ENCODE results near the gene APBB2.

Gene APBB2

GRCh38 chr4:41184009-41184408, 30.3 kb downstream of the APBB2 start:
- Histone ChIP-seq H3K27me3 (ENCODE audit: control insufficient read depth, insufficient read depth, low read length) (no peaks in the 10 kb centered on the region), H3K9ac (ENCODE audit: low read depth, low read length) (no peak overlapping the region), H3K4me1 (ENCODE audit: control insufficient read depth, insufficient read depth, low read length) (peaks cover 11% of the 10 kb centered on the region), H3K36me3 (ENCODE audit: control insufficient read depth, insufficient read depth, low read length) (no peaks in the 10 kb centered on the region), H3K4me3 (ENCODE audit: low read depth, low read length) (no peak overlapping the region), H3K9me3 (ENCODE audit: control insufficient read depth, insufficient read depth, low read length) (no peaks in the 10 kb centered on the region)

DNA sequence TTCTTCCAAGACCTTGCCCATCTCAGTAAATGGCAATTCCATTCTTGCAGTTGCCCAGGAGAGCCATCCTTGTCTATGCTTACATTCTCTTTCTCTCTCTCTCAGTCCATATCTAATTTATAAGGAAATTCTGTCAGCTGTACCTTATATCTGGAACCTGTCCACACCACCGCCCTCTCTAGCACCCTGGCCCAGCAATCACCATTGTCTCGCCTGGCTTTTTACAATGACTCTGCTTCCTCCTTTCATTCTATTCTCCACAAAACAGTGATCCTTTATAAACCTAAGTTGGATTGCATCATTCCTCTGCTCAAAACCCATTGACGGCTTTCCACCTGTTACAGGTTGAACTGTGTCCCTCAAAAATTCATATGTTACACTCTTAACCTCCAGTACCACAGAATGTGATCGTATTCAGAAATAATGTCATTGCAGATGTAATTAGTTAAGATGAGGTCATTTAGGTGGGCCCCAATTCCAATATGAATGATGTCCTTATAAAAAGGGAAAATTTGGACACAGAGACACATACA, 31.3 kb downstream of the APBB2 start:
- Histone ChIP-seq H3K4me3 (ENCODE audit: low read depth, low read length) (no peak overlapping the region), H3K9me3 (ENCODE audit: control insufficient read depth, insufficient read depth, low read length) (no peaks in the 10 kb centered on the region), H3K9ac (ENCODE audit: low read depth, low read length) (no peak overlapping the region), H3K27me3 (ENCODE audit: control insufficient read depth, insufficient read depth, low read length) (no peaks in the 10 kb centered on the region), H3K4me1 (ENCODE audit: control insufficient read depth, insufficient read depth, low read length) (peaks cover 16% of the 10 kb centered on the region), H3K36me3 (ENCODE audit: control insufficient read depth, insufficient read depth, low read length) (no peaks in the 10 kb centered on the region)

DNA sequence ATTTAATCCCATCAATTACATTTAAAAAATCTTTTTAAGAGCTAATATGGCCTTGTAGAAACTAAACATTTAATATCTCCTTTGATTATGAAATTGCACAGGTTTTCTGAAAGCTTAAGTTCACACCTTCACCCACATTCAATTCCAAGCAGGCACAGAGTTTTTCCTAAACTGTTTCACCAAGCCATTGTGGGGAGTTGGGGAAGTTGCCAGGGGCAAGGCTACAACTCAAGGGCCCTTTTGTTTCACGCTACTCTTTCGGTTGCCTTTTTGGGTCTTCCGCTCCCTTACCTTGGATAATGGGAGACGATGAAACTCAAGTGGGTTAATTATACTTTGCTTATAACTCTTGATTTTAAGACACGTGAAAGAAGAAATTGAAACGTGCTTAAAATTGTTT, 33.3 kb downstream of the APBB2 start:
- Histone ChIP-seq H3K4me1 (ENCODE audit: control insufficient read depth, insufficient read depth, low read length) (peaks cover 16% of the 10 kb centered on the region), H3K9me3 (ENCODE audit: control insufficient read depth, insufficient read depth, low read length) (no peaks in the 10 kb centered on the region), H3K4me3 (ENCODE audit: low read depth, low read length) (no peak overlapping the region), H3K27me3 (ENCODE audit: control insufficient read depth, insufficient read depth, low read length) (no peaks in the 10 kb centered on the region), H3K9ac (ENCODE audit: low read depth, low read length) (no peak overlapping the region), H3K36me3 (ENCODE audit: control insufficient read depth, insufficient read depth, low read length) (no peaks in the 10 kb centered on the region)

DNA sequence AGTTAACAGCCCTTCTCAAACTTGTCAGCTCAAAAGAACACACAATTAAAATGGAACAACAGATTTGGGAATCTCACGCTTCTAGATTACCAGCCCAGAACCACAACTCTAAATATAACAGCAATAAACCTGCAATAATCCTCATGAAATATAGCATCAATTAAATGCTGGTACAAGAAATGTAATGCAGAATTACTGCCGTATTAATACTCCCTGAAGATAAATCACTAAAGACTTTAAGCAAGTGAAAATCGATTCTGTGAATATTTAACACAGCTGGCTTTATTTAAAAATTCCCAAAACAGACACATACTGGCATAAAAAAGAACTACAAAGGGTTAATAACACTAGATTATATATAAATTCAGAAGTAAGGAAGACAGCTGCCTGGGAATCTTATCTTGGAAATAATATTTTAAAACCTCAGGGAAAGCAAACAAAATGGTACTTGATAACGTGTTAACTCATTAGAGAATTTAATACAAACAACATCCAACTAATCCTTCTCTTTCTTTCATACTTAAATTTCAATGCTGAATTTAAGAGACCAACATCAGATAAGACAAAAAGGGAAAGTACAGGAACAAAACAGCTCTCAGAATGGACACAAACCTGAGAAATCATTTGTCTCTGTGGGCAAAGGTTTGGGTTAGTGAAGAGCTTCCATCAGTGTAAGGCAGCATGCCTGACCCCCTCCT, 34.7 kb downstream of the APBB2 start:
- Histone ChIP-seq H3K27me3 (ENCODE audit: control insufficient read depth, insufficient read depth, low read length) (no peaks in the 10 kb centered on the region), H3K9ac (ENCODE audit: low read depth, low read length) (no peak overlapping the region), H3K4me3 (ENCODE audit: low read depth, low read length) (no peak overlapping the region), H3K4me1 (ENCODE audit: control insufficient read depth, insufficient read depth, low read length) (peaks cover 16% of the 10 kb centered on the region), H3K36me3 (ENCODE audit: control insufficient read depth, insufficient read depth, low read length) (no peaks in the 10 kb centered on the region), H3K9me3 (ENCODE audit: control insufficient read depth, insufficient read depth, low read length) (no peaks in the 10 kb centered on the region)

GRCh38 chr4:41178372-41179370, 35.7 kb downstream of the APBB2 start:
- Histone ChIP-seq H3K9ac (ENCODE audit: low read depth, low read length) (no peak overlapping the region), H3K27me3 (ENCODE audit: control insufficient read depth, insufficient read depth, low read length) (no peaks in the 10 kb centered on the region), H3K9me3 (ENCODE audit: control insufficient read depth, insufficient read depth, low read length) (no peaks in the 10 kb centered on the region), H3K4me1 (ENCODE audit: control insufficient read depth, insufficient read depth, low read length) (peaks cover 16% of the 10 kb centered on the region), H3K4me3 (ENCODE audit: low read depth, low read length) (no peak overlapping the region), H3K36me3 (ENCODE audit: control insufficient read depth, insufficient read depth, low read length) (no peaks in the 10 kb centered on the region)

DNA sequence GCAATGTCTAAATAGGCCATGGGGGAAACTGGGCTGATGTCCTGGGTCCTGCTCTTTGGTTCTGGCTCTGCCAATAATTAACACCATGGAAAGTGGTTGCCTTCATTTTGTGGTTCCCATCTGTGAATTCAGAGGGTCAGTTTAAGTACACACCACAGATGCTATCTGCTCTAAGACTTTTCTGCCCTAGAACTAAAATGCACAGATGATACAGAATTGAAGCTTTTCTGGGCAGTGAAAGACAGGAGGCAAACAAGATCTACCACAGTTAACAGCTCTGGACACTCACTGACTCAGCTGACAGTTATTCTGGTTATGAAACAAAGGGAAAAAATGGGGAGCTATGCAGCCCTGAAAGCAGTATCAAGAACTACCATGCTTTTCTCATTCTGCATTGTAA, 37.3 kb downstream of the APBB2 start:
- Histone ChIP-seq H3K27me3 (ENCODE audit: control insufficient read depth, insufficient read depth, low read length) (no peaks in the 10 kb centered on the region), H3K4me3 (ENCODE audit: low read depth, low read length) (no peak overlapping the region)

DNA sequence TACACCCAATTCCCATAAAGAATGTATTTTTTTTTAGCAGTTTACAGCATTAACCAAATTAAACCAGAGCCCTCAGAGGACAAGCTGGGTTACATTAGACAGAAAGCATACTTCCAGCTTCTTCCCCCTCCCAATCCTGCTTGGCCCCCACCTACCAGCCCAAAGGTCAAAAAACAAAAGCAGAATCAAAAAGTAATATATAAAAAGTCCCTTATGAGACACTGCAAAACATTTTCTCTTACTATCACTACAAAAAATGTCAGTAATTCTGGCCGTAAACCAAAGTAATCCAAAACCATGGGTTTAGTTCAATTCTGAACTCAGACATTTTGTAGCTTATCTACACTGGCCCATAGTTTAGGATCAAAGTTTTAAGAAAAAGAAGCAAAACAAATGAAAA, 38.0 kb downstream of the APBB2 start:
- Histone ChIP-seq H3K9ac (ENCODE audit: low read depth, low read length) (no peak overlapping the region), H3K27me3 (ENCODE audit: control insufficient read depth, insufficient read depth, low read length) (no peaks in the 10 kb centered on the region), H3K4me1 (ENCODE audit: control insufficient read depth, insufficient read depth, low read length) (peaks cover 16% of the 10 kb centered on the region), H3K36me3 (ENCODE audit: control insufficient read depth, insufficient read depth, low read length) (no peaks in the 10 kb centered on the region), H3K9me3 (ENCODE audit: control insufficient read depth, insufficient read depth, low read length) (no peaks in the 10 kb centered on the region), H3K4me3 (ENCODE audit: low read depth, low read length) (no peak overlapping the region)

More for the DNA sequence above, 37.3 kb downstream of the APBB2 start:
- H3K9me3 ChIP-seq (ENCODE audit: control insufficient read depth, insufficient read depth, low read length) = no peaks in the 10 kb centered on the region
- no peak overlapping the region for H3K9ac ChIP-seq (ENCODE audit: low read depth, low read length)
- peaks cover 16% of the 10 kb centered on the region for H3K4me1 ChIP-seq (ENCODE audit: control insufficient read depth, insufficient read depth, low read length)
- no peaks in the 10 kb centered on the region for H3K36me3 ChIP-seq (ENCODE audit: control insufficient read depth, insufficient read depth, low read length)

GRCh38 chr4:41175794-41176193, 38.5 kb downstream of the APBB2 start:
- Histone ChIP-seq H3K9ac (ENCODE audit: low read depth, low read length) (no peak overlapping the region), H3K9me3 (ENCODE audit: control insufficient read depth, insufficient read depth, low read length) (no peaks in the 10 kb centered on the region), H3K4me1 (ENCODE audit: control insufficient read depth, insufficient read depth, low read length) (peaks cover 16% of the 10 kb centered on the region), H3K27me3 (ENCODE audit: control insufficient read depth, insufficient read depth, low read length) (no peaks in the 10 kb centered on the region), H3K36me3 (ENCODE audit: control insufficient read depth, insufficient read depth, low read length) (no peaks in the 10 kb centered on the region), H3K4me3 (ENCODE audit: low read depth, low read length) (no peak overlapping the region)

- peaks cover 9% of the 10 kb centered on the region for H3K4me1 ChIP-seq (ENCODE audit: control insufficient read depth, insufficient read depth, low read length)
- no peaks in the 10 kb centered on the region for H3K27me3 ChIP-seq (ENCODE audit: control insufficient read depth, insufficient read depth, low read length)
- no peak overlapping the region for H3K4me3 ChIP-seq (ENCODE audit: low read depth, low read length)
- no peak overlapping the region for H3K9ac ChIP-seq (ENCODE audit: low read depth, low read length)
- H3K9me3 ChIP-seq (ENCODE audit: control insufficient read depth, insufficient read depth, low read length) = no peaks in the 10 kb centered on the region
- no peaks in the 10 kb centered on the region for H3K36me3 ChIP-seq (ENCODE audit: control insufficient read depth, insufficient read depth, low read length)
Measured at GRCh38 chr4:41174444-41174843, 39.9 kb downstream of the APBB2 start.

DNA sequence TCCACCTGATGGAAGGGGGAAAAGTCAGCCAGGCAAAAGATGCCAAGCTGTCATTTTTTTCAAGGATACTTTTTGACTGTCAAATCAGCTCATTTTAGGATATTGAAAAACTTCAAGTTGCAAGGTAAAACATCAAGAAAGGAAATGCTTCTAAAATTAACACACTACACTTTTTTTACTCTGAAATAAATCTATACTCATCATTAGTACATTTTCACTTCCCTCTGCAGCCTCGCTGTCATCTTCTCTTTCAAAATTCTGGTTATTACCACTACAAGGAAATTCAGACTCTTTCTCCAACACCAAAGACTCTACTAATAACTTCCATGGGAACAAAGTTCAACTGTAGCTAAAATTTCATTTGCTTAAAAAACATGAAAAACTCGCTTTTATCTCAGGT, 41.6 kb downstream of the APBB2 start:
- H3K36me3 ChIP-seq (ENCODE audit: control insufficient read depth, insufficient read depth, low read length) = no peaks in the 10 kb centered on the region
- H3K4me1 ChIP-seq (ENCODE audit: control insufficient read depth, insufficient read depth, low read length) = no peaks in the 10 kb centered on the region
- no peak overlapping the region for H3K4me3 ChIP-seq (ENCODE audit: low read depth, low read length)
- no peaks in the 10 kb centered on the region for H3K9me3 ChIP-seq (ENCODE audit: control insufficient read depth, insufficient read depth, low read length)
- H3K27me3 ChIP-seq (ENCODE audit: control insufficient read depth, insufficient read depth, low read length) = no peaks in the 10 kb centered on the region
- H3K9ac ChIP-seq (ENCODE audit: low read depth, low read length) = no peak overlapping the region

- H3K9ac ChIP-seq (ENCODE audit: low read depth, low read length) = no peak overlapping the region
- no peaks in the 10 kb centered on the region for H3K9me3 ChIP-seq (ENCODE audit: control insufficient read depth, insufficient read depth, low read length)
- no peak overlapping the region for H3K4me3 ChIP-seq (ENCODE audit: low read depth, low read length)
- H3K36me3 ChIP-seq (ENCODE audit: control insufficient read depth, insufficient read depth, low read length) = no peaks in the 10 kb centered on the region
- peaks cover 3% of the 10 kb centered on the region for H3K4me1 ChIP-seq (ENCODE audit: control insufficient read depth, insufficient read depth, low read length)
- no peaks in the 10 kb centered on the region for H3K27me3 ChIP-seq (ENCODE audit: control insufficient read depth, insufficient read depth, low read length)
Measured at GRCh38 chr4:41169256-41169800, 45.0 kb downstream of the APBB2 start.
